Progenitor cell of endocrine pancreas (in vitro differentiated cells): Measurements from ENCODE around the gene VSIR. TPM values are rescaled to one million over a fixed set of nuclear protein-coding genes. Genes with fewer than 3 reads are reported as not detected.

Experiments
- DNase-seq: peaks from one replicate; pipeline ENCODE4 v3.0.0; 2021; ENCODE audit warnings: low spot score; ENCODE audit not compliant: unreplicated experiment
- H3K27ac Mint-ChIP-seq: 2 replicates; pipeline ENCODE4 v1.8.0; 2021; ENCODE audit warnings: mild to moderate bottlenecking, moderate library complexity, mixed read lengths
- H3K27me3 Mint-ChIP-seq: 2 replicates; pipeline ENCODE4 v1.8.0; 2021; ENCODE audit warnings: mixed read lengths
- H3K36me3 Mint-ChIP-seq: 2 replicates; pipeline ENCODE4 v1.8.0; 2022; ENCODE audit warnings: mixed read lengths; ENCODE audit not compliant: insufficient read depth
- H3K4me1 Mint-ChIP-seq: 2 replicates; pipeline ENCODE4 v1.8.0; 2021; ENCODE audit warnings: low read depth, mixed read lengths
- H3K4me3 Mint-ChIP-seq: 2 replicates; pipeline ENCODE4 v1.8.0; 2021; ENCODE audit warnings: low read depth, mild to moderate bottlenecking, moderate library complexity, mixed read lengths
- H3K9me3 Mint-ChIP-seq: 2 replicates; pipeline ENCODE4 v1.8.0; 2021; ENCODE audit warnings: low read depth, mixed read lengths
- total RNA-seq: library from RNA; stranded (reverse); gene quantifications from 2 replicates; pipeline ENCODE4 v1.2.1, GENCODE V29; 2021
- TF ChIP-seq, protein P1 (sequence below): fragments of 200-600 bp; sonication (generic); IDR thresholded peaks from one replicate; pipeline ENCODE4 v1.5.0; 2021; ENCODE audit warnings: antibody characterized with exemption, mild to moderate bottlenecking; ENCODE audit not compliant: unreplicated experiment

The VSIR gene
- total RNA-seq, 1 donor from 2014 or later: 2.6 TPM

DNA sequence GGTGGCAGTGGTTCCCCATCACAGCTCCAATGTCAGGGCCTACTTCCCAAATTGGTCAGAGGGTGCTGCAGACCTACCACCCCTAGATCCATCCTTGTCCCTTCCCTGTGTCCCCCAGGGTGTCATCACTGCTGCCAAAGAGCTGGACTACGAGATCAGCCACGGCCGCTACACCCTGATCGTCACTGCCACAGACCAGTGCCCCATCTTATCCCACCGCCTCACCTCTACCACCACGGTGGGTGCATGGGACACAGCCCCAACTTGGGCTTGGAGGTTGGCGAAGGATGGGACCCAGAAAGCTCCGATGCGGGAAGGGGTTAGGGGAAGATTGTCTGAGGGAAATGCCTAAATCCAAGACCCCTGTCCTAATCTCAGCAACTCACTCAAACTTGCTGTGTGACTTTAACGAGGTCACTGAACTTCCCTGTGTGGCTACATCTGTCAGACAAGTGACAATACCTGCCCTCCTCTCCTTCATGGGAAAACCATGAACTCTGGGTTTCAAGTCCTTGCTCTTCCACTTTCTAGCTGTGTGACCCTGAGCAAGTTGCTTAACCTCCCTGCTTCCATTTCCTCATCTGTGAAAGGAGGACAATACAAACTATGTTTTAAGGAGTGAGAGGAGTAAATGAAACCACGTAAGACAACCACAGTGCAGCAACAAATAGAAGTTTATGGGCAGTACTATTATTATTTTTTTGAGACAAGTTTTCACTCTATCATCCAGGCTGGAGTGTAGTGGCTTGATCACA, 4.9 kb upstream of the VSIR start:
- TF ChIP-seq, protein P1, sequence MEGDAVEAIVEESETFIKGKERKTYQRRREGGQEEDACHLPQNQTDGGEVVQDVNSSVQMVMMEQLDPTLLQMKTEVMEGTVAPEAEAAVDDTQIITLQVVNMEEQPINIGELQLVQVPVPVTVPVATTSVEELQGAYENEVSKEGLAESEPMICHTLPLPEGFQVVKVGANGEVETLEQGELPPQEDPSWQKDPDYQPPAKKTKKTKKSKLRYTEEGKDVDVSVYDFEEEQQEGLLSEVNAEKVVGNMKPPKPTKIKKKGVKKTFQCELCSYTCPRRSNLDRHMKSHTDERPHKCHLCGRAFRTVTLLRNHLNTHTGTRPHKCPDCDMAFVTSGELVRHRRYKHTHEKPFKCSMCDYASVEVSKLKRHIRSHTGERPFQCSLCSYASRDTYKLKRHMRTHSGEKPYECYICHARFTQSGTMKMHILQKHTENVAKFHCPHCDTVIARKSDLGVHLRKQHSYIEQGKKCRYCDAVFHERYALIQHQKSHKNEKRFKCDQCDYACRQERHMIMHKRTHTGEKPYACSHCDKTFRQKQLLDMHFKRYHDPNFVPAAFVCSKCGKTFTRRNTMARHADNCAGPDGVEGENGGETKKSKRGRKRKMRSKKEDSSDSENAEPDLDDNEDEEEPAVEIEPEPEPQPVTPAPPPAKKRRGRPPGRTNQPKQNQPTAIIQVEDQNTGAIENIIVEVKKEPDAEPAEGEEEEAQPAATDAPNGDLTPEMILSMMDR: no peak
- no peak for DNase-seq

DNA sequence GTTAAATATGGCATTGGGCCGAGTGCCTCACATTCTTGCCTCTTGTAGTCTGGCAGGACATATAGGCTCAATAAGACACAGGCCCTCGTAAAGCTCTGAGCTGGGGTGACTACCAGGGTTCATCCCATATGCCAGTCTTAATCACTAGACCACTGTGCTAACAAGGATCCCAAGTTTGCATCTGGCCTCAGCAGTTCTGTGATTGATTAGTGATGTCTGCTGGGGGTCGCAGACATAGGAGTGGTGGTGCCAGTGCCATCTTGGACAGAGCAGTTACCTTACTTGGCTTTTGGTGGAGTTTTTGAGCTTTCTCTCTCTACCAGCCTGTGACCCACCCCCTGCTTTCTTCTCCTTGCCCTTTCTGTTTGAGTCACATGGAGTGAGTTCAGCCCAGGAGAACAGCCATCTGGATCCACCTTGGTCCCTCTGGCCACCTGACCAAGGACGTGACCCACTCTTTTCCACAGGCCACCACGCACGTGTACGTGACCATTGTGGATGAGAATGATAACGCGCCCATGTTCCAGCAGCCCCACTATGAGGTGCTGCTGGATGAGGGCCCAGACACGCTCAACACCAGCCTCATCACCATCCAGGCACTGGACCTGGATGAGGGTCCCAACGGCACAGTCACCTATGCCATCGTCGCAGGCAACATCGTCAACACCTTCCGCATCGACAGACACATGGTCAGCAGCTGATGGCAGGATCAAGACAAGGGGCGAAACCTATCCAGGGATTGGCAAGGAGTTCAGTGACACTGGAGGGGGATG, 4.1 kb upstream of the VSIR start:
- Mint-ChIP-seq H3K36me3 (no peaks in the 10 kb centered on the region), H3K4me1 (peaks cover 7% of the 10 kb centered on the region), H3K27ac (no peak overlapping the region), H3K9me3 (no peaks in the 10 kb centered on the region), H3K27me3 (peaks cover 37% of the 10 kb centered on the region), H3K4me3 (no peak overlapping the region)
- DNase-seq: no peak
- TF ChIP-seq, protein P1: no peak

More for the DNA sequence above, 4.9 kb upstream of the VSIR start:
- Mint-ChIP-seq H3K27me3 (peaks cover 40% of the 10 kb centered on the region), H3K27ac (no peak overlapping the region), H3K4me3 (no peak overlapping the region), H3K4me1 (peaks cover 7% of the 10 kb centered on the region), H3K9me3 (no peaks in the 10 kb centered on the region), H3K36me3 (no peaks in the 10 kb centered on the region)

DNA sequence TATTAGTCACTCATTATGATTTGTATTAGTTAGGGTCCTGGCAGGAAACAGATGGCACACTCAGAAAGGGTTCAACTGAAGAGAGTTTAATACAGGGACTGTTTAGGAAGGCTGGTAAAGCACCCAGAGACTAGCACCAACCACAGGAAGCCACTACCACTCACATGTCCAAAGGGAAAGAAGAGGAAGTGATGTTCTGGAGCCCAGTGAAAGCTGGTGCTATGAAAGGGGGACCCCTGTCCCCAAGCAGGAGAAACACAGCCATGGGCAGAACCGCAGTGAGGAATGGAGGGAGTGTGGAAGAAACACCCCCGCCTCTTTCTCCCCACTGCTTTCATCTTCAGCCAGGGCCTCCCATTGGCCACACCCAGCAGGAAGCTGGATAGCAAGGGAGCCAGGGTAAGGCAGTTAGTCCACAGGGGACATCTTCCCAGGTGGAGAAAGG, 3.2 kb upstream of the VSIR start:
- Mint-ChIP-seq H3K27ac (no peak overlapping the region), H3K9me3 (no peaks in the 10 kb centered on the region), H3K4me3 (no peak overlapping the region), H3K27me3 (peaks cover 43% of the 10 kb centered on the region), H3K4me1 (peaks cover 7% of the 10 kb centered on the region), H3K36me3 (no peaks in the 10 kb centered on the region)
- TF ChIP-seq, protein P1: no peak
- DNase-seq: no peak

DNA sequence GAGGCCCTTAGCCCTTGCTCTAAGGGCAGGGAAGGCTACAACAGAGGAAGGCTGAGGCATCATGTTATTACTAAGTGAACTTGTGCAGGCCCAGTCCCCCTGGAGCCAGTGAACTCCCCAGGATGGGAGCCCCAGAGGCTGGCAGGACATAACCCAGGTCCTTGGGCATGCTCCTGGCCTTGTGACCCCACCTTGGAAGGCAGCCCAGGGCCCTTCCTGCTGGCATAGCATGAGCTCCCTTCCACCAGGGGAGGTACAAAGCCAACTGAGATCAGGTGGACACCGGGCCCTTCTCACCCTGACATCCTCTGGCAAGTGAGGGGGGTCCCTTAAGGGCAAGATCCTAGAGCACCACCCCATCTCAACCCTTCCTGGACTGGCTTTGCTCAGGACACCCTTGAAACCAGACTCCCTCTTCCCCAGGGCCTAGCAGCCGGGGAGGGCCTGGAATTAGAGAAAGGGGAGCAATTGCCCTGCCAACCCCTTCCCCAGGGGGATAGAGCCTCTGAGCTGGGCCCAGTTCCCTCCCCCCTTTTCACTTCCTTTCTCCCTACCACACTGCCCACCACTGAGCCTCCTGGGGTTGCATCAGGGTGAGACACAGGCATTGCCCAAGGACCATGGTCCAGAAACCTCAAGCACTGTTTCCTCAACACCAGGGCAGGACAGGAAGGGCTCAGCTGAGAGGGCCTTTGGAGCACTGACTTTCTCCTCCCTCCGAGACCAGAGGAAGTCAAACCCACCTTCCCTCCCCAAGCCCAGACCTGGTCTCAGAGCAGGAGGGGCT, 1.8 kb upstream of the VSIR start:
- Mint-ChIP-seq H3K27me3 (peaks cover 35% of the 10 kb centered on the region), H3K36me3 (no peaks in the 10 kb centered on the region), H3K4me3 (no peak overlapping the region), H3K9me3 (no peaks in the 10 kb centered on the region), H3K27ac (no peak overlapping the region), H3K4me1 (peaks cover 7% of the 10 kb centered on the region)
- TF ChIP-seq, protein P1: no peak
- no peak for DNase-seq

DNA sequence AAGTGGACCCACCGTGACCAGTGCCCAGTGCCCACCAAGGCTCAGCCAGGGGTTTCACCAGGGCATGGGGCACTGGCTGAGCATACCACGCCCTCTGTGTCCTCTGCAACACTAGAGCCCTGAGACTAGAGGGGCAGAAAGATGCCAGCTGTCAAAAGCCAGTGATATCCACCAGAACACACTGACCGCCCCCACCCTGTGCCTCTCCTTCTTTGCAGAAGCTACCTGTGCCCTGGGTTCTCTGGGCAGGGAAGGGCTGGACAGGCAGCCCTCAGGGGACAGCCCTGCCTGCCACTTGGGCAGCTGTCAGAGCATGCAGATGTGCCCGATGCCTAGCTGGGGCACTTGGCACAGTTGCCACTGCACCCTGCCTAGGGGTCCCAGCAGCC, 494 bp downstream of the VSIR start:
- TF ChIP-seq, protein P1: no peak

More for the DNA sequence above, 494 bp downstream of the VSIR start:
- Mint-ChIP-seq H3K27ac (no peak overlapping the region), H3K9me3 (no peaks in the 10 kb centered on the region), H3K4me1 (peaks cover 10% of the 10 kb centered on the region), H3K36me3 (no peaks in the 10 kb centered on the region), H3K4me3 (peak overlapping the region; percentile 62), H3K27me3 (peaks cover 30% of the 10 kb centered on the region)
- no peak for DNase-seq
